Keratinocyte (primary cell): ENCODE data around the gene TNKS1BP1. TPM values are rescaled to one million over a fixed set of nuclear protein-coding genes. Genes with fewer than 3 reads are reported as not detected.

Source experiments
- DNase-seq: peaks from one replicate; pipeline ENCODE4 v3.0.0-alpha.2; 2011; ENCODE audit warnings: low read depth, missing footprints, low spot score
- FAIRE-seq: peaks from 2 replicates; lab custom pipeline; 2011; peaks lifted over from hg19 to GRCh38; lab: Jason Lieb, UNC
- H2AFZ ChIP-seq: 2 replicates; pipeline ENCODE4 v1.6.0; 2012; ENCODE audit warnings: low read length, control low read depth, inconsistent platforms; ENCODE audit not compliant: control insufficient read depth
- H3K27ac ChIP-seq: 2 replicates; pipeline ENCODE4 v1.5.1; 2011; ENCODE audit warnings: low read length; ENCODE audit not compliant: control insufficient read depth, insufficient read depth
- H3K27me3 ChIP-seq: 3 replicates; pipeline ENCODE4 v1.6.0; 2011; ENCODE audit warnings: low read length; ENCODE audit not compliant: control insufficient read depth, insufficient read depth; ENCODE audit errors: extremely low read depth
- H3K36me3 ChIP-seq, 2 experiments: 2 replicates in 1 of 2; 3 replicates in 1 of 2; pipeline ENCODE4 v1.5.1; 2011; ENCODE audit warnings: low read length in 2 of 2, mild to moderate bottlenecking in 1 of 2; ENCODE audit not compliant: control insufficient read depth in 2 of 2, insufficient read depth in 2 of 2; ENCODE audit errors: extremely low read depth in 1 of 2
- H3K4me1 ChIP-seq: 3 replicates; pipeline ENCODE4 v1.5.1; 2011; ENCODE audit warnings: low read length; ENCODE audit not compliant: control insufficient read depth, insufficient read depth; ENCODE audit errors: extremely low read depth
- H3K4me2 ChIP-seq: 3 replicates; pipeline ENCODE4 v1.6.0; 2011; ENCODE audit warnings: low read depth, low read length; ENCODE audit not compliant: control insufficient read depth, insufficient read depth; ENCODE audit errors: extremely low read depth
- H3K4me3 ChIP-seq, 3 experiments: fragments of 200-600 bp in 1 of 3; sonication (generic) in 1 of 3; 2 replicates in 2 of 3; 3 replicates in 1 of 3; pipeline ENCODE4 v1.5.1; 2011 to 2016; ENCODE audit warnings: low read length in 3 of 3, mild to moderate bottlenecking in 3 of 3, control low read depth in 2 of 3, inconsistent platforms in 1 of 3, low read depth in 1 of 3, mixed read lengths in 1 of 3, mixed run types in 1 of 3, moderate library complexity in 1 of 3; ENCODE audit not compliant: control insufficient read depth in 2 of 3, insufficient read depth in 2 of 3; ENCODE audit errors: extremely low read depth in 1 of 3
- H3K79me2 ChIP-seq: 2 replicates; pipeline ENCODE4 v1.6.0; 2012; ENCODE audit warnings: low read length; ENCODE audit not compliant: control insufficient read depth, insufficient read depth
- H3K9ac ChIP-seq: 3 replicates; pipeline ENCODE4 v1.6.0; 2011; ENCODE audit warnings: low read length; ENCODE audit not compliant: control insufficient read depth, insufficient read depth; ENCODE audit errors: extremely low read depth
- H3K9me1 ChIP-seq: 3 replicates; pipeline ENCODE4 v1.6.0; 2011; ENCODE audit warnings: low read length; ENCODE audit not compliant: control insufficient read depth, insufficient read depth; ENCODE audit errors: extremely low read depth
- H3K9me3 ChIP-seq: 2 replicates; pipeline ENCODE4 v1.5.1; 2012; ENCODE audit warnings: low read depth, low read length; ENCODE audit not compliant: control insufficient read depth
- H4K20me1 ChIP-seq: 3 replicates; pipeline ENCODE4 v1.6.0; 2011; ENCODE audit warnings: low read length; ENCODE audit not compliant: control insufficient read depth, insufficient read depth; ENCODE audit errors: extremely low read depth
- EZH2 ChIP-seq: IDR thresholded peaks from one replicate; pipeline ENCODE4 v1.6.1; 2012; ENCODE audit warnings: inconsistent platforms, mild to moderate bottlenecking, low read length, moderate library complexity
- dilution Hi-C: fragments of 300-500 bp; cut with MboI; formaldehyde crosslinking; loops from one replicate; pipeline ENCODE4 v1.7.0; 2020; ENCODE audit warnings: low sequenced_read_pairs; ENCODE audit not compliant: extremely low pct_ligation_motif_present
- polyA plus RNA-seq, 5 experiments: library from polyadenylated mRNA; depleted of rRNA in 3 of 5; stranded (reverse) in 3 of 5; stranded (forward) in 1 of 5; unstranded in 1 of 5; fragments of >200 nt; gene quantifications; 1 replicate in 1 of 5; 2 replicates in 3 of 5; 3 replicates in 1 of 5; pipeline versions ENCODE4 v1.2.1 to v1.2.3, GENCODE V29; 2011 to 2012; ENCODE audit warnings: missing spikeins in 2 of 5, low read depth in 1 of 5, low replicate concordance in 1 of 5
- TF ChIP-seq, protein P1 (sequence below), 3 experiments: IDR thresholded peaks in 1 of 3; conservative IDR thresholded peaks in 1 of 3; optimal IDR thresholded peaks in 1 of 3; 2 replicates in 2 of 3; 3 replicates in 1 of 3; pipeline versions ENCODE3 to v1.5.1; 2011; ENCODE audit warnings: low read length in 3 of 3, mild to moderate bottlenecking in 3 of 3, moderate library complexity in 2 of 3, control low read depth in 1 of 3, inconsistent platforms in 1 of 3; ENCODE audit not compliant: insufficient read depth in 2 of 3; ENCODE audit errors: extremely low read depth in 1 of 3

The TNKS1BP1 gene
- polyA plus RNA-seq, 1 donor (not counting 4 experiments of a cell fraction or from before 2014, with no cell fraction given) = 88.3 TPM

DNA sequence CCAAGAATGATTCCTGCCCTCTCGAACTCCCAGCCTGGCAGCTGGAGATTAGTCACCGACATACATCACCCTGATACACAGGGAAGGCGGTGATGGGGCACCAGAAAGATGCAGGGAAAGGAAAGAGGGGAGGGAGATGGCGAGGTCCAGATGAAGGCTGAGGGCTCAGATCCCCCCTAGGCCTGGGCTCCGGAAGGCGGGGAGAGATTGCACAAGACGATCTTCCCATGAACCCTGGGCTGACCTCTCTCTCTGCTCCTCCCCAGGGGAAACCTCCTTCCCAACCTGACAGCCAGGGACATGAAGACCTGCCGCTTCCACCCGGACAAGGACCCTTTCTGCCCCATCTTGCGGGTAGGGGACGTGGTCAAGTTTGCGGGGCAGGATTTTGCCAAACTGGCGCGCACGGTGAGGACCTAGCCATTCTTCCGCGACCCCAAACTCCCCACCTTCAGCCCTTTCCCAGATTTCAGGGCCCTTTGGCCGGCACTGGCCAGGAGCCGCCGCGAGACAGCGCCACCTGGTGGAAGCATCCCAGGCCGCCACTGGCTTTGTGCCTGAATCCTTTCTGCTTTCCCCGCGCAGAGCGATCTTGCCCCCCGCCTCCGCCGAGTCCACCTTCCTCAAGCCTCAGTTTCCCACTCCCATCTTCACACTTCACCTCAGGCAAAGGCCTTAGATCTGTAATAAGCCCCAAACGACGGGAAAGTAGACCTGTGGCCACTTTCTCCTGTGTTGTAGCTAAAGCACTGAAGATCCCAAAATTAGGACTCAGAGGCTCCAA is 24.9 kb upstream of the TNKS1BP1 start:
- H3K36me3 ChIP-seq = no peaks in the 10 kb centered on the region
- no peaks in the 10 kb centered on the region for H3K79me2 ChIP-seq
- no peaks in the 10 kb centered on the region for H4K20me1 ChIP-seq
- FAIRE-seq = no peak
- no peaks in the 10 kb centered on the region for H3K9me3 ChIP-seq
- H3K9ac ChIP-seq = no peak overlapping the region
- no peak overlapping the region for H2AFZ ChIP-seq
- H3K27ac ChIP-seq = no peak overlapping the region
- dilution Hi-C loops = no loop called here
- H3K4me2 ChIP-seq = no peak overlapping the region
- no peaks in the 10 kb centered on the region for H3K9me1 ChIP-seq
- no peaks in the 10 kb centered on the region for H3K4me1 ChIP-seq
- no peaks in the 10 kb centered on the region for H3K27me3 ChIP-seq
- DNase-seq = no peak
- no peak overlapping the region for H3K4me3 ChIP-seq
- no peak for TF ChIP-seq EZH2
- TF ChIP-seq, protein P1, sequence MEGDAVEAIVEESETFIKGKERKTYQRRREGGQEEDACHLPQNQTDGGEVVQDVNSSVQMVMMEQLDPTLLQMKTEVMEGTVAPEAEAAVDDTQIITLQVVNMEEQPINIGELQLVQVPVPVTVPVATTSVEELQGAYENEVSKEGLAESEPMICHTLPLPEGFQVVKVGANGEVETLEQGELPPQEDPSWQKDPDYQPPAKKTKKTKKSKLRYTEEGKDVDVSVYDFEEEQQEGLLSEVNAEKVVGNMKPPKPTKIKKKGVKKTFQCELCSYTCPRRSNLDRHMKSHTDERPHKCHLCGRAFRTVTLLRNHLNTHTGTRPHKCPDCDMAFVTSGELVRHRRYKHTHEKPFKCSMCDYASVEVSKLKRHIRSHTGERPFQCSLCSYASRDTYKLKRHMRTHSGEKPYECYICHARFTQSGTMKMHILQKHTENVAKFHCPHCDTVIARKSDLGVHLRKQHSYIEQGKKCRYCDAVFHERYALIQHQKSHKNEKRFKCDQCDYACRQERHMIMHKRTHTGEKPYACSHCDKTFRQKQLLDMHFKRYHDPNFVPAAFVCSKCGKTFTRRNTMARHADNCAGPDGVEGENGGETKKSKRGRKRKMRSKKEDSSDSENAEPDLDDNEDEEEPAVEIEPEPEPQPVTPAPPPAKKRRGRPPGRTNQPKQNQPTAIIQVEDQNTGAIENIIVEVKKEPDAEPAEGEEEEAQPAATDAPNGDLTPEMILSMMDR (optimal IDR thresholded peaks at IDR 0.05 in 1 of 3, IDR thresholded peaks at IDR 0.05 in 1 of 3, conservative IDR thresholded peaks at IDR 0.05 in 1 of 3; ENCODE audit: extremely low read depth in 1 of 3, insufficient read depth in 2 of 3, low read length in 3 of 3) = peak; percentile 63 to 81 (median 80)

DNA sequence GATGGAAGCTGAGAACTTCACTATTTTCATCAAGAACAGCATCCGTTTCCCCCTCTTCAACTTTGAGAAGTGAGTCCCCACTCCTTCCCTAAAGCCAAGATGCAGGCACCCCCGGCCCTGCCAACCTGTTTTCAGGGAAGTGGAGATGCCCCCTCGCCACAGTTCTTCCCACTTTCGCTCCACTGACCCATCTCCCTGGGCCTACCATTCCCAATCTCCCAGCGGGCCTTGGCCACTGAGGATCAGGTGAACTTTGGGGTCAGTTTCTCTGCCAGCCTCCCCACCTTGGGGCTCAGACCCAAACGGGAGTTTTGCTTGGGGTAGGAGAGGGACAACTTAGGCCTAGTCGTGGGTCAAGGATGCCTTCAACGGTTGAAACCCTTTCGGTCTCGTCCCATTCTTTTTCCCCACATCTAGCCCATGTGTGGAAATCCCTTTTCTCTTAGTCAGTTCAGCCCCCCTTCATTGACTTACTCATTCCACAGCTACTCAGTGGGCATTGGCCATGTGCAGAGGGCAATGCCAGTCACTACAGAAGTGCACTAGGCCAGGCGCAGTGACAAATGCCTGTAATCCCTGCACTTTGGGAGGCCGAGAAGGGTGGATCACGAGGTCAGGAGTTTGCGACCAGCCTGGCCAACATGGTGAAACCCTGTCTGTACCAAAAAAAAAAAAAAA is 24.0 kb upstream of the TNKS1BP1 start:
- Histone ChIP-seq H3K27me3 (no peaks in the 10 kb centered on the region), H4K20me1 (no peaks in the 10 kb centered on the region), H3K4me3 (no peak overlapping the region), H3K36me3 (no peaks in the 10 kb centered on the region), H3K79me2 (no peaks in the 10 kb centered on the region), H2AFZ (no peak overlapping the region), H3K9ac (no peak overlapping the region), H3K27ac (no peak overlapping the region), H3K4me2 (no peak overlapping the region), H3K9me1 (no peaks in the 10 kb centered on the region), H3K4me1 (no peaks in the 10 kb centered on the region), H3K9me3 (no peaks in the 10 kb centered on the region)
- DNase-seq = no peak
- TF ChIP-seq EZH2 = no peak
- TF ChIP-seq, protein P1 (optimal IDR thresholded peaks at IDR 0.05 in 1 of 3, IDR thresholded peaks at IDR 0.05 in 1 of 3, conservative IDR thresholded peaks at IDR 0.05 in 1 of 3; ENCODE audit: extremely low read depth in 1 of 3, insufficient read depth in 2 of 3, low read length in 3 of 3) = no peak
- dilution Hi-C loops = no loop called here
- FAIRE-seq = no peak
